Mesenchymal stem cell (in vitro differentiated cells and primary cell): ENCODE results near the gene MED19.

Experiments used
- DNase-seq: peaks from one replicate; pipeline ENCODE4 v3.0.0-alpha.2; 2013
- H2AFZ ChIP-seq: one replicate; pipeline ENCODE4 v1.6.1; 2013; ENCODE audit warnings: low read depth, mild to moderate bottlenecking, control low read depth, inconsistent platforms, low read length, moderate library complexity
- H2AK5ac ChIP-seq: 2 replicates; pipeline ENCODE4 v1.6.1; 2013; ENCODE audit warnings: low read length, moderate library complexity, mild to moderate bottlenecking, inconsistent platforms; ENCODE audit not compliant: severe bottlenecking
- H2BK120ac ChIP-seq: one replicate; pipeline ENCODE4 v1.6.1; 2013; ENCODE audit warnings: low read depth, mild to moderate bottlenecking, inconsistent platforms, low read length, moderate library complexity
- H2BK12ac ChIP-seq, 2 experiments: one replicate each; pipeline ENCODE4 v1.6.1; 2013; ENCODE audit warnings: inconsistent platforms in 2 of 2, low read length in 2 of 2, mild to moderate bottlenecking in 2 of 2, moderate library complexity in 2 of 2, control low read depth in 1 of 2
- H2BK15ac ChIP-seq: one replicate; pipeline ENCODE4 v1.6.1; 2013; ENCODE audit warnings: mild to moderate bottlenecking, low read depth, inconsistent platforms; ENCODE audit not compliant: poor library complexity, severe bottlenecking
- H2BK5ac ChIP-seq: 2 replicates; pipeline ENCODE4 v1.6.1; 2013; ENCODE audit warnings: low read depth, mild to moderate bottlenecking, low read length, control low read depth, inconsistent platforms; ENCODE audit not compliant: poor library complexity, severe bottlenecking
- H3K14ac ChIP-seq, 2 experiments: one replicate each; pipeline ENCODE4 v1.6.1; 2013; ENCODE audit warnings: inconsistent platforms in 2 of 2, low read length in 2 of 2, control low read depth in 1 of 2, mild to moderate bottlenecking in 1 of 2, moderate library complexity in 1 of 2
- H3K18ac ChIP-seq, 2 experiments: one replicate each; pipeline ENCODE4 v1.6.1; 2013; ENCODE audit warnings: inconsistent platforms in 2 of 2, low read length in 2 of 2, control low read depth in 1 of 2, low read depth in 1 of 2, mild to moderate bottlenecking in 1 of 2
- H3K23ac ChIP-seq, 2 experiments: one replicate each; pipeline ENCODE4 v1.6.1; 2013; ENCODE audit warnings: inconsistent platforms in 2 of 2, low read length in 2 of 2, mild to moderate bottlenecking in 2 of 2, moderate library complexity in 2 of 2, control low read depth in 1 of 2
- H3K27ac ChIP-seq: 2 replicates; pipeline ENCODE4 v1.5.1; 2013; ENCODE audit warnings: mild to moderate bottlenecking, moderate library complexity, low read length, control low read depth, inconsistent platforms; ENCODE audit not compliant: poor library complexity, severe bottlenecking
- H3K27me3 ChIP-seq, 2 experiments: 2 replicates each; pipeline versions ENCODE4 v1.6.1 to v1.7.0; 2013; ENCODE audit warnings: low read length in 2 of 2, mild to moderate bottlenecking in 2 of 2, moderate library complexity in 2 of 2, control low read depth in 1 of 2, inconsistent platforms in 1 of 2; ENCODE audit not compliant: control insufficient read depth in 1 of 2, insufficient read depth in 1 of 2
- H3K36me3 ChIP-seq, 2 experiments: 2 replicates each; pipeline versions ENCODE4 v1.6.1 to v1.7.0; 2013; ENCODE audit warnings: low read length in 2 of 2, control low read depth in 1 of 2, inconsistent platforms in 1 of 2, low read depth in 1 of 2, mild to moderate bottlenecking in 1 of 2; ENCODE audit not compliant: insufficient read depth in 2 of 2, control insufficient read depth in 1 of 2
- H3K4ac ChIP-seq, 2 experiments: one replicate each; pipeline ENCODE4 v1.6.1; 2013; ENCODE audit warnings: inconsistent platforms in 2 of 2, low read length in 2 of 2, mild to moderate bottlenecking in 2 of 2, moderate library complexity in 2 of 2, control low read depth in 1 of 2, low read depth in 1 of 2
- H3K4me1 ChIP-seq: 2 replicates; pipeline ENCODE4 v1.6.1; 2013; ENCODE audit warnings: low read depth, low read length, control low read depth; ENCODE audit not compliant: control insufficient read depth, insufficient read depth
- H3K4me2 ChIP-seq: 2 replicates; pipeline ENCODE4 v1.6.1; 2013; ENCODE audit warnings: low read length, mild to moderate bottlenecking, inconsistent platforms; ENCODE audit not compliant: poor library complexity, severe bottlenecking
- H3K4me3 ChIP-seq, 2 experiments: 2 replicates each; pipeline versions ENCODE4 v1.5.1 to v1.7.0; 2013; ENCODE audit warnings: low read length in 2 of 2, mild to moderate bottlenecking in 2 of 2, control low read depth in 1 of 2, low read depth in 1 of 2; ENCODE audit not compliant: insufficient read depth in 1 of 2
- H3K79me1 ChIP-seq: replicated peaks from 2 replicates; pipeline ENCODE4 v1.6.1; 2013; ENCODE audit warnings: mild to moderate bottlenecking, control low read depth, low read length, inconsistent platforms; ENCODE audit not compliant: poor library complexity, severe bottlenecking
- H3K9ac ChIP-seq: 2 replicates; pipeline ENCODE4 v1.7.0; 2013; ENCODE audit warnings: mild to moderate bottlenecking, low read length, moderate library complexity
- H3K9me3 ChIP-seq: 2 replicates; pipeline ENCODE4 v1.7.0; 2013; ENCODE audit warnings: mild to moderate bottlenecking, low read length; ENCODE audit not compliant: control insufficient read depth
- H4K8ac ChIP-seq: one replicate; pipeline ENCODE4 v1.6.1; 2013; ENCODE audit warnings: inconsistent platforms, mild to moderate bottlenecking, low read length, moderate library complexity
- H4K91ac ChIP-seq: one replicate; pipeline ENCODE4 v1.6.1; 2013; ENCODE audit warnings: mild to moderate bottlenecking, low read length, inconsistent platforms
- WGBS: methylation state at CpG from one replicate; pipeline ENCODE4 v1.1.7; 2013; ENCODE audit warnings: mixed read lengths; 5-methylcytosine and 5-hydroxymethylcytosine counted together

Gene MED19

GRCh38 chr11:57667736-57668433 is 44.1 kb downstream of the MED19 start, which contains the start of gene ZDHHC5:
ZDHHC5 (plus strand) TSS chr11:57668114; CDS start chr11:57673091, 4,977 bp downstream.
- peak within 1 kb of the TSS; percentile 94 for H2BK120ac ChIP-seq
- peak within 1 kb of the TSS; percentile 95 for H4K8ac ChIP-seq
- H3K9ac ChIP-seq, result peak within 1 kb of the TSS; percentile 94
- H3K27me3 ChIP-seq, result no peaks in the 10 kb centered on the region
- H3K23ac ChIP-seq, result peak within 1 kb of the TSS in 1 of 2 experiments; percentile 74
- H3K4me2 ChIP-seq, result peak within 1 kb of the TSS; percentile 95
- peak within 1 kb of the TSS; percentile 90 to 92 for H3K4me3 ChIP-seq
- H3K9me3 ChIP-seq, result no peaks in the 10 kb centered on the region
- H3K79me1 ChIP-seq, result peaks cover 6% of the 10 kb centered on the region
- peak within 1 kb of the TSS in 1 of 2 experiments; percentile 98 for H3K14ac ChIP-seq
- no peak within 1 kb of the TSS for H2AK5ac ChIP-seq
- peak; percentile 99 for DNase-seq
- peak within 1 kb of the TSS; percentile 88 to 100 for H3K18ac ChIP-seq
- peak within 1 kb of the TSS; percentile 95 for H2AFZ ChIP-seq
- peak within 1 kb of the TSS; percentile 99 for H3K27ac ChIP-seq
- peak within 1 kb of the TSS; percentile 98 for H2BK5ac ChIP-seq
- peak within 1 kb of the TSS; percentile 66 to 75 for H3K4ac ChIP-seq
- peak within 1 kb of the TSS; percentile 87 for H4K91ac ChIP-seq
- H2BK12ac ChIP-seq, result peak within 1 kb of the TSS in 1 of 2 experiments; percentile 73
- peaks cover 2 to 20% of the 10 kb centered on the region in 2 experiments for H3K36me3 ChIP-seq
- H2BK15ac ChIP-seq, result peak within 1 kb of the TSS; percentile 26
- peaks cover 8% of the 10 kb centered on the region for H3K4me1 ChIP-seq
- WGBS, result under 1% methylated on average over 64 of the region's 96 CpGs

DNA sequence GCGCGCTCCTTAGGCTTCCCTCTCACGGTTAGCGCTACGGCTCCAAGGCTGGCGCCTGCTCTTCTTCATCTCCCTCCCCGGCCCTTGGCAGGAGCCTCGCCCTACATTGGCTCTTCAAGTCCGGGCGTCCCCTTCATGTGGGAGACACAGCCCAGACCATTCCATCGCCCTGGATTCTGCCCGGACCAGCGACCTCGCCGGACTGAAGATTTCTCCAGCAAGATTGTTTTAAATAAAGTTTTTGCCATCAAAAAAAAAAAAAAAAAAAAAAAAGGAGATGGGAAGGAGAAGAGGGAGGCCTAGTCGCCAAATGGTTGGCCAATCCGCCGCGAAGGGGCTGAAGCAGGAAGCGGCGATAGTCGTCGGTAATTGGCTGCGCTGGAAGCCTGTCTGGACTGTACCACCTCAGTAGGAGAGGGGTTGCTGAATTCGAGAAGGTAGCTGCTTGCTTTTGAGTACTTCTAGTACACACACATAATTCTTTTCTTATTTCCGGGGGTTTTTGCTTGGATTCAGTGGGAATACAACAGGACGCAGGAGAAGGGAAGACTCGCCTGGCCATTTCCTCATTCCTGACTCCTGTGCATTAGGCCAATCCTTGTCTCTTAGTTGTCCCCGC is 44.8 kb downstream of the MED19 start:
- WGBS, result 0% methylated on average over 13 of the region's 29 CpGs
- DNase-seq, result peak; percentile 99
- Histone ChIP-seq H3K4me1 (peaks cover 8% of the 10 kb centered on the region), H3K23ac (no peak overlapping the region), H3K4ac (peak overlapping the region; percentile 51 to 71), H2BK120ac (peak overlapping the region; percentile 94), H4K8ac (peak overlapping the region; percentile 92), H3K36me3 (peaks cover 0 to 20% of the 10 kb centered on the region in 2 experiments), H3K14ac (peak overlapping the region in 1 of 2 experiments; percentile 98), H2BK12ac (peak overlapping the region in 1 of 2 experiments; percentile 73), H3K9ac (peak overlapping the region; percentile 94), H4K91ac (peak overlapping the region; percentile 65), H2BK15ac (no peak overlapping the region), H3K4me3 (peak overlapping the region; percentile 72 to 92), H3K79me1 (peaks cover 4% of the 10 kb centered on the region), H2AK5ac (no peak overlapping the region), H2AFZ (peak overlapping the region; percentile 95), H3K27me3 (no peaks in the 10 kb centered on the region), H3K9me3 (no peaks in the 10 kb centered on the region), H3K18ac (peak overlapping the region; percentile 63 to 88), H2BK5ac (peak overlapping the region; percentile 98), H3K27ac (peak overlapping the region; percentile 99), H3K4me2 (peak overlapping the region; percentile 95)

GRCh38 chr11:57663975-57664374 is 48.0 kb downstream of the MED19 start:
- Histone ChIP-seq H3K18ac (no peak overlapping the region), H2AFZ (no peak overlapping the region), H3K27me3 (no peaks in the 10 kb centered on the region), H3K79me1 (peaks cover 22% of the 10 kb centered on the region), H3K9ac (no peak overlapping the region), H2BK120ac (no peak overlapping the region), H2AK5ac (no peak overlapping the region), H2BK15ac (no peak overlapping the region), H3K36me3 (peaks cover 20 to 39% of the 10 kb centered on the region in 2 experiments), H3K27ac (no peak overlapping the region), H3K9me3 (no peaks in the 10 kb centered on the region), H2BK5ac (no peak overlapping the region), H4K91ac (no peak overlapping the region), H3K4me3 (no peak overlapping the region), H4K8ac (no peak overlapping the region), H3K4me2 (no peak overlapping the region), H3K4me1 (peaks cover 5% of the 10 kb centered on the region), H3K4ac (no peak overlapping the region), H2BK12ac (no peak overlapping the region), H3K23ac (no peak overlapping the region), H3K14ac (no peak overlapping the region)
- DNase-seq, result no peak
- WGBS, result 95% methylated on average over 9 of the region's 9 CpGs

GRCh38 chr11:57662893-57663292 is 49.1 kb downstream of the MED19 start:
- Histone ChIP-seq H2BK120ac (no peak overlapping the region), H3K36me3 (peaks cover 23 to 39% of the 10 kb centered on the region in 2 experiments), H3K4me1 (peaks cover 8% of the 10 kb centered on the region), H2BK15ac (no peak overlapping the region), H3K23ac (no peak overlapping the region), H2AK5ac (no peak overlapping the region), H3K27me3 (no peaks in the 10 kb centered on the region), H2BK5ac (no peak overlapping the region), H3K9ac (no peak overlapping the region), H3K4me2 (no peak overlapping the region), H2BK12ac (no peak overlapping the region), H3K27ac (no peak overlapping the region), H4K8ac (no peak overlapping the region), H3K9me3 (no peaks in the 10 kb centered on the region), H3K79me1 (peaks cover 26% of the 10 kb centered on the region), H3K4ac (no peak overlapping the region), H4K91ac (no peak overlapping the region), H3K4me3 (no peak overlapping the region), H3K14ac (no peak overlapping the region), H2AFZ (no peak overlapping the region), H3K18ac (no peak overlapping the region)
- 86% methylated on average over 4 of the region's 4 CpGs for whole genome bisulfite sequencing
- DNase-seq, result no peak
